Neuronal stem cell (in vitro differentiated cells): Measurements from ENCODE around the gene DCDC1.

Source experiments
- DNase-seq: peaks from one replicate; pipeline ENCODE4 v3.0.0-alpha.2; 2013; ENCODE audit warnings: low spot score
- H2AFZ ChIP-seq: one replicate; pipeline ENCODE4 v1.6.1; 2013; ENCODE audit warnings: mild to moderate bottlenecking, low read length, inconsistent platforms
- H2AK5ac ChIP-seq: 2 replicates; pipeline ENCODE4 v1.6.1; 2013; ENCODE audit warnings: low read depth, mild to moderate bottlenecking, inconsistent platforms, low read length, moderate library complexity, mixed read lengths
- H2BK120ac ChIP-seq: 2 replicates; pipeline ENCODE4 v1.6.1; 2013; ENCODE audit warnings: low read depth, mild to moderate bottlenecking, inconsistent platforms, low read length, moderate library complexity, mixed read lengths
- H2BK12ac ChIP-seq: one replicate; pipeline ENCODE4 v1.6.1; 2013; ENCODE audit warnings: low read length, inconsistent platforms
- H2BK15ac ChIP-seq: 2 replicates; pipeline ENCODE4 v1.6.1; 2013; ENCODE audit warnings: mild to moderate bottlenecking, low read length, inconsistent platforms, mixed read lengths
- H2BK5ac ChIP-seq: one replicate; pipeline ENCODE4 v1.6.1; 2013; ENCODE audit warnings: inconsistent platforms, mild to moderate bottlenecking, low read length, moderate library complexity
- H3K14ac ChIP-seq: one replicate; pipeline ENCODE4 v1.6.1; 2013; ENCODE audit warnings: low read length, inconsistent platforms
- H3K18ac ChIP-seq: 2 replicates; pipeline ENCODE4 v1.6.1; 2013; ENCODE audit warnings: low read length, inconsistent platforms
- H3K23ac ChIP-seq: 2 replicates; pipeline ENCODE4 v1.6.1; 2013; ENCODE audit warnings: low read depth, mild to moderate bottlenecking, mixed read lengths, low read length, inconsistent platforms; ENCODE audit not compliant: poor library complexity
- H3K27ac ChIP-seq: replicated peaks from 3 replicates; pipeline ENCODE4 v1.5.1; 2013; ENCODE audit warnings: low read length, inconsistent platforms
- H3K27me3 ChIP-seq, 3 experiments: 2 replicates each; pipeline ENCODE4 v1.6.1; 2013; ENCODE audit warnings: low read length in 3 of 3, mild to moderate bottlenecking in 2 of 3, inconsistent platforms in 1 of 3, low read depth in 1 of 3, mixed read lengths in 1 of 3, moderate library complexity in 1 of 3; ENCODE audit not compliant: control insufficient read depth in 3 of 3, insufficient read depth in 3 of 3
- H3K36me3 ChIP-seq, 2 donors: replicated peaks in 1 of 2; 2 replicates each; pipeline ENCODE4 v1.6.1; 2013; ENCODE audit warnings: low read length in 2 of 2; ENCODE audit not compliant: control insufficient read depth in 2 of 2, insufficient read depth in 2 of 2
- H3K4ac ChIP-seq: 2 replicates; pipeline ENCODE4 v1.6.1; 2013; ENCODE audit warnings: inconsistent platforms, mild to moderate bottlenecking, low read length, moderate library complexity
- H3K4me1 ChIP-seq, 2 donors: 1 replicate in 1 of 2; 2 replicates in 1 of 2; pipeline ENCODE4 v1.6.1; 2013; ENCODE audit warnings: low read length in 2 of 2, low read depth in 1 of 2; ENCODE audit not compliant: control insufficient read depth in 2 of 2, insufficient read depth in 1 of 2
- H3K4me2 ChIP-seq: one replicate; pipeline ENCODE4 v1.6.1; 2013; ENCODE audit warnings: mild to moderate bottlenecking, low read length, inconsistent platforms; ENCODE audit not compliant: insufficient read depth, poor library complexity, severe bottlenecking
- H3K4me3 ChIP-seq, 2 donors: 2 replicates each; pipeline ENCODE4 v1.5.1; 2013; ENCODE audit warnings: low read length in 2 of 2, mild to moderate bottlenecking in 2 of 2, inconsistent platforms in 1 of 2, moderate library complexity in 1 of 2
- H3K79me1 ChIP-seq: one replicate; pipeline ENCODE4 v1.6.1; 2013; ENCODE audit warnings: low read depth, mild to moderate bottlenecking, inconsistent platforms, low read length, moderate library complexity
- H3K9ac ChIP-seq: one replicate; pipeline ENCODE4 v1.6.1; 2013; ENCODE audit warnings: mild to moderate bottlenecking, low read depth, low read length, inconsistent platforms; ENCODE audit not compliant: poor library complexity
- H3K9me3 ChIP-seq, 2 donors: replicated peaks in 1 of 2; 2 replicates each; pipeline versions ENCODE3 to v1.6.1; 2013; ENCODE audit warnings: low read length in 2 of 2, mild to moderate bottlenecking in 2 of 2, inconsistent platforms in 1 of 2, low read depth in 1 of 2, mixed read lengths in 1 of 2, moderate library complexity in 1 of 2; ENCODE audit not compliant: control insufficient read depth in 2 of 2, insufficient read depth in 1 of 2
- H4K8ac ChIP-seq: one replicate; pipeline ENCODE4 v1.6.1; 2013; ENCODE audit warnings: low read depth, mild to moderate bottlenecking, inconsistent platforms, low read length, moderate library complexity
- H4K91ac ChIP-seq: one replicate; pipeline ENCODE4 v1.6.1; 2013; ENCODE audit warnings: low read length, low read depth, mild to moderate bottlenecking, inconsistent platforms; ENCODE audit not compliant: poor library complexity
- WGBS, 2 donors: extraction: QIAGEN DNeasy Blood & Tissue Kit; methylation state at CpG; one replicate each; pipeline ENCODE4 v1.1.7; 2013; ENCODE audit warnings: missing lambda C conversion rate in 2 of 2, mixed read lengths in 1 of 2; ENCODE audit not compliant: insufficient read length in 2 of 2, insufficient replicate concordance in 1 of 2; ENCODE audit errors: extremely low coverage in 2 of 2; 5-methylcytosine and 5-hydroxymethylcytosine counted together

The DCDC1 gene

DNA sequence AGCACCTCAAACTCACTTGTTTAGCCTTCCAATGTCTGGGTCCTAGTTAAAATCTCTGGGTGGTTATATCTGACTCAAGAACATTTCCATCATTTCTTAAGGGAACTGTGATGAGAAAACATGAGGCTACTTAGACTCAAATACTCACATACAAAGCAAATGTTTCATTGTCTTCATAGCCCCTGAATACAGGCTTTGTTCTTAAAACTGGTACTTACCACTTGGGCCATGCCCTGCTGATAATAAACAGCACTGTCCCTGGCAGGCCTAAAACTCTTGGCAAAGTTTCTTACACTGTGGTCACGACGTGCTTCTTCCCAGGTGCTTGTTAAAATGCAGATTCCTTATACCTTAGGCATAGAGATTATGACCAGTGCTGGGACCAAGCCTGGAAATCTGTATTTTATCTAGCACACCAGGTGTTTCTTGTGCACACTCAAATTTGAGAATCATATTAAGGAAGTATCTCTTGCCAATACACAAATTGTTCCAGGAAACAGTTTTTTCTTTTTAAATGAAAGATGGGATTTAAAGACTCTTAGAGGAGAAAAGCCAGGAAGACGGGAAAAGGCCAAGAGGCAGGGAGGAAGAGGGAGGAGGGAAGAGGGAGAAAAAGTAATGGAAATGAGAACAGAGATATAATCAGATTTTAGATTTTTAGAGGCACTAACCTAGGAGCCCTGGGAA lies 495.5 kb downstream of the DCDC1 start:
- no peak overlapping the region for H4K91ac ChIP-seq
- H2BK12ac ChIP-seq: no peak overlapping the region
- no peak overlapping the region for H4K8ac ChIP-seq
- no peak overlapping the region for H3K4ac ChIP-seq
- DNase-seq: no peak
- no peak overlapping the region for H2BK120ac ChIP-seq
- H3K14ac ChIP-seq: no peak overlapping the region
- no peak overlapping the region for H3K18ac ChIP-seq
- H2BK5ac ChIP-seq: no peak overlapping the region
- no peak overlapping the region for H2AK5ac ChIP-seq
- H3K4me3 ChIP-seq: no peak overlapping the region
- H3K27me3 ChIP-seq: no peaks in the 10 kb centered on the region
- H3K23ac ChIP-seq: no peak overlapping the region
- H2AFZ ChIP-seq: no peak overlapping the region
- H3K4me2 ChIP-seq: no peak overlapping the region
- no peak overlapping the region for H3K9ac ChIP-seq
- H2BK15ac ChIP-seq: no peak overlapping the region
- H3K36me3 ChIP-seq: no peaks in the 10 kb centered on the region
- H3K9me3 ChIP-seq: no peaks in the 10 kb centered on the region
- WGBS, 2 donors: no CpG with 5 or more reads among the region's 3 CpGs
- no peak overlapping the region for H3K27ac ChIP-seq
- H3K4me1 ChIP-seq: peaks cover 0 to 1% of the 10 kb centered on the region in 2 donors
- no peaks in the 10 kb centered on the region for H3K79me1 ChIP-seq

DNA sequence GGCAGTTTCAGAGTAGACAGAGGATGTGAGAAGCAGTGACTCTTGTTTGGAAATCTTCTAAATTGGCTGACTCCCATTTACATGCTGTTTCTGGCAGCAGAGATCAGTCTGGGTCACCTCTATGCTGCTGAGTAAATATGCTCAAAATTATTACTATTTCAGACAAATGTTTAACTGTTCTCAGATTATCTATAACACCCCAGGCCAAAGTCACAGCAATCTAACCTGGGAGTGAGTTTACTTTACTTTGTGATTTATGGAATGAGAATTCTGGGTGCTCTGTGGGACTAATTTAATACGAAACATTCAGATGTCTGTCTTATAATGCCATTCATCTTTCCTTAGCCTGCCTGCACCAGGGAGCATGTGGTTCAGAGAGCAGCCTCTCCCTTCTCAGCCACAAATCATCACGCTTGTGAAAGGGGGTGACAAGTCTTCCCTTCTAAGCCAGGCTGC lies 500.9 kb downstream of the DCDC1 start:
- Histone ChIP-seq H3K4me1 (no peaks in the 10 kb centered on the region), H2AFZ (no peak overlapping the region), H3K18ac (no peak overlapping the region), H3K9me3 (no peaks in the 10 kb centered on the region), H3K4ac (no peak overlapping the region), H2BK15ac (no peak overlapping the region), H2BK120ac (no peak overlapping the region), H4K8ac (no peak overlapping the region), H2BK5ac (no peak overlapping the region), H3K4me2 (no peak overlapping the region), H3K14ac (no peak overlapping the region), H3K23ac (no peak overlapping the region), H3K79me1 (no peaks in the 10 kb centered on the region), H2AK5ac (no peak overlapping the region), H3K4me3 (no peak overlapping the region), H3K27me3 (no peaks in the 10 kb centered on the region), H3K27ac (no peak overlapping the region), H2BK12ac (no peak overlapping the region), H3K36me3 (no peaks in the 10 kb centered on the region), H4K91ac (no peak overlapping the region), H3K9ac (no peak overlapping the region)
- no CpG with 5 or more reads among the region's 2 CpGs for WGBS, 2 donors
- DNase-seq: no peak

DNA sequence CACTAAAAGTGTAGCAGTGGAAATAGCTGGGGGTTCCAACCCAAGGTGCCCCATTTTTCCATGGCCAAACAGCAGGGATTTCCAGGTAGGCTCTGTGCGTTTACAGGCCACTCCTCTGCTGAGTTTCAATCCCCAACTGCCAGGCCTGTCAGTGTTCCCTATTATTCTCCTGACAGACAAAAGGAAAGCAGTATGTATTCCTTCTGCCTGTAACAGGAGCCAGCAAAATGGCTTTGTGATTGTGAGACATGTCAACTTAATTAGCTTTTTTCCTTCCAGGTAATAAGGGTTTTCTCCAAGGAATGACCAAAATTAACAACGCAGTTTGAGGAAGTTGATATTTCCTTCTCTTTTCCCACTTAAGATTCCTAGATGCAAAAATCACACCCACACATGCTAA lies 506.3 kb downstream of the DCDC1 start:
- peaks cover 0 to 2% of the 10 kb centered on the region in 2 donors for H3K9me3 ChIP-seq
- no peak overlapping the region for H4K91ac ChIP-seq
- H3K23ac ChIP-seq: no peak overlapping the region
- H3K4me2 ChIP-seq: no peak overlapping the region
- no peak overlapping the region for H3K27ac ChIP-seq
- no peak overlapping the region for H2BK15ac ChIP-seq
- H4K8ac ChIP-seq: no peak overlapping the region
- no peak overlapping the region for H2BK12ac ChIP-seq
- H3K4ac ChIP-seq: no peak overlapping the region
- H3K36me3 ChIP-seq: no peaks in the 10 kb centered on the region
- H3K4me3 ChIP-seq: no peak overlapping the region
- no peak for DNase-seq
- no peak overlapping the region for H2BK5ac ChIP-seq
- H2AK5ac ChIP-seq: no peak overlapping the region
- WGBS, 2 donors: no CpG with 5 or more reads among the region's 2 CpGs
- no peak overlapping the region for H2AFZ ChIP-seq
- H2BK120ac ChIP-seq: no peak overlapping the region
- H3K4me1 ChIP-seq: peaks cover 0 to 6% of the 10 kb centered on the region in 2 donors
- peaks cover 0 to 6% (median 0%) of the 10 kb centered on the region in 3 experiments for H3K27me3 ChIP-seq
- no peak overlapping the region for H3K18ac ChIP-seq
- H3K9ac ChIP-seq: no peak overlapping the region
- no peaks in the 10 kb centered on the region for H3K79me1 ChIP-seq
- no peak overlapping the region for H3K14ac ChIP-seq

DNA sequence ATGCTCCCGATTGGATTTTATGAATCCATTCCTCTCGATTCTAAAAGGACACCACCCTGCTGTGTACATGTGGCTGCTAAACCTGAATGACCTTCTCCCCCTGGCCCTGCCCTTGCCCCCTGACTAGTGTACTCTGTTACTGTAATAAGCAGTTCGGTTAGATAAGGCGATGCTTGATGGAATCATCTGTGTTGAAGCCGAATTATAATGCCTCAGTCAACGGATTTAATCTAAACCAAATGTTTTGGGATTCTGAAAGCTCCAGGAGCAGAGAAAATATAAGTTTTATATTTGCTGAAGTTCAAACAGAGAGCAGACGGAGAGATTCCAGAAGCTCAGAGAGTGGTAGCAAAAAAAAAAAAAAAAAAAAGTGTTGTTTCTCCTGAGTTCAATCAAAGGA lies 508.0 kb downstream of the DCDC1 start:
- H2AK5ac ChIP-seq: no peak overlapping the region
- H4K8ac ChIP-seq: no peak overlapping the region
- no peak overlapping the region for H3K4me2 ChIP-seq
- peaks cover 0 to 12% (median 0%) of the 10 kb centered on the region in 3 experiments for H3K27me3 ChIP-seq
- H2BK5ac ChIP-seq: no peak overlapping the region
- H3K79me1 ChIP-seq: no peaks in the 10 kb centered on the region
- H4K91ac ChIP-seq: no peak overlapping the region
- H3K27ac ChIP-seq: no peak overlapping the region
- WGBS, 2 donors: no CpG with 5 or more reads among the region's 7 CpGs
- no peak overlapping the region for H3K9ac ChIP-seq
- peaks cover 0 to 6% of the 10 kb centered on the region in 2 donors for H3K4me1 ChIP-seq
- no peak overlapping the region for H2BK15ac ChIP-seq
- no peak overlapping the region for H2BK120ac ChIP-seq
- H3K4me3 ChIP-seq: no peak overlapping the region
- no peak overlapping the region for H2BK12ac ChIP-seq
- H3K36me3 ChIP-seq: no peaks in the 10 kb centered on the region
- H3K4ac ChIP-seq: no peak overlapping the region
- H3K23ac ChIP-seq: no peak overlapping the region
- peaks cover 0 to 2% of the 10 kb centered on the region in 2 donors for H3K9me3 ChIP-seq
- DNase-seq: no peak
- H3K14ac ChIP-seq: no peak overlapping the region
- no peak overlapping the region for H3K18ac ChIP-seq
- H2AFZ ChIP-seq: no peak overlapping the region
